Measurements from ENCODE around the gene CDA. TPM values are rescaled to one million over a fixed set of nuclear protein-coding genes. Genes with fewer than 3 reads are reported as not detected.

The CDA gene
- total and polyA plus RNA-seq, 12 donors, result 0.33 to 11.8 (median 3.3) TPM; not detected in 1

DNA sequence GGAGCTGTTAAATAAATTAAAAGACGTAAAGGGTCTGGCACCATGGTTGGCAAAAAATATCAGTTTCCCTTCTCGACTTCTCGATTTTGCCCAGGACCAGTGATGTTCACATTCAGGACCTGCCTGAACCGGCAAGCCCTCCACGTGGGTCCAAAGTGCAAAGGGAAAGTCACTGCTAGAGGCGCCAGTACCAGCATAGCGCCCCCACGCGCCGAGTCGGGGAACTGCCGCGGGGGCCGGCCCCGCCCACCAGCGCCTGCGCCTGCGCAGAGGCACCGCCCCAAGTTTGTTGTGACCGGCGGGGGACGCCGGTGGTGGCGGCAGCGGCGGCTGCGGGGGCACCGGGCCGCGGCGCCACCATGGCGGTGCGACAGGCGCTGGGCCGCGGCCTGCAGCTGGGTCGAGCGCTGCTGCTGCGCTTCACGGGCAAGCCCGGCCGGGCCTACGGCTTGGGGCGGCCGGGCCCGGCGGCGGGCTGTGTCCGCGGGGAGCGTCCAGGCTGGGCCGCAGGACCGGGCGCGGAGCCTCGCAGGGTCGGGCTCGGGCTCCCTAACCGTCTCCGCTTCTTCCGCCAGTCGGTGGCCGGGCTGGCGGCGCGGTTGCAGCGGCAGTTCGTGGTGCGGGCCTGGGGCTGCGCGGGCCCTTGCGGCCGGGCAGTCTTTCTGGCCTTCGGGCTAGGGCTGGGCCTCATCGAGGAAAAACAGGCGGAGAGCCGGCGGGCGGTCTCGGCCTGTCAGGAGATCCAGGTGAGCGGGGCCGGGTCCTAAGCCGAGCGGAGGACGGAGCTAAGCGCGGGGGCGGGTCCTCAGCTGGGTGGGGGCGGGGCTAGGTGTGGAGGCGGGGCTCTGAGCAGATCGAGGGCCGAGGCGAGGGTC, 44.5 kb downstream of the CDA start, which contains the start of gene PINK1:
Gene PINK1, plus strand, starts transcription at position 269 of the 875 bp plus-strand sequence. Its CDS starts 91 bp downstream, at position 360.
- WGBS, 4 donors, result 1 to 4% (median 2%) methylated on average over 16 to 93 of the region's 93 CpGs
- peak; percentile 82 to 94 (median 85) for DNase-seq
- H3K27ac ChIP-seq, result peak within 1 kb of the TSS; percentile 87 to 99 (median 93)
- intact Hi-C loops (cut with DNase I), result loop anchor here in 1 of 2 donors (2.0 kb wide), 1 partner anchor 57 kb away; no protein-coding TSS in a partner anchor
- TF ChIP-seq, protein P1, sequence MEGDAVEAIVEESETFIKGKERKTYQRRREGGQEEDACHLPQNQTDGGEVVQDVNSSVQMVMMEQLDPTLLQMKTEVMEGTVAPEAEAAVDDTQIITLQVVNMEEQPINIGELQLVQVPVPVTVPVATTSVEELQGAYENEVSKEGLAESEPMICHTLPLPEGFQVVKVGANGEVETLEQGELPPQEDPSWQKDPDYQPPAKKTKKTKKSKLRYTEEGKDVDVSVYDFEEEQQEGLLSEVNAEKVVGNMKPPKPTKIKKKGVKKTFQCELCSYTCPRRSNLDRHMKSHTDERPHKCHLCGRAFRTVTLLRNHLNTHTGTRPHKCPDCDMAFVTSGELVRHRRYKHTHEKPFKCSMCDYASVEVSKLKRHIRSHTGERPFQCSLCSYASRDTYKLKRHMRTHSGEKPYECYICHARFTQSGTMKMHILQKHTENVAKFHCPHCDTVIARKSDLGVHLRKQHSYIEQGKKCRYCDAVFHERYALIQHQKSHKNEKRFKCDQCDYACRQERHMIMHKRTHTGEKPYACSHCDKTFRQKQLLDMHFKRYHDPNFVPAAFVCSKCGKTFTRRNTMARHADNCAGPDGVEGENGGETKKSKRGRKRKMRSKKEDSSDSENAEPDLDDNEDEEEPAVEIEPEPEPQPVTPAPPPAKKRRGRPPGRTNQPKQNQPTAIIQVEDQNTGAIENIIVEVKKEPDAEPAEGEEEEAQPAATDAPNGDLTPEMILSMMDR (IDR thresholded peaks at IDR 0.05), result peak; percentile 89 to 100 (median 96)
- TF ChIP-seq POLR2A (IDR thresholded peaks at IDR 0.05), result peak; percentile 91 to 96
- peaks cover 0 to 14% of the 10 kb centered on the region in 2 donors for H3K36me3 ChIP-seq (replicated peaks in 1 of 2)
- H3K4me1 ChIP-seq (replicated peaks in 1 of 2), result peaks cover 22 to 29% of the 10 kb centered on the region in 2 donors
- no peaks in the 10 kb centered on the region for H3K9me3 ChIP-seq (replicated peaks in 1 of 3)
- peak within 1 kb of the TSS; percentile 3 to 98 (median 71) for H3K4me3 ChIP-seq
- no peaks in the 10 kb centered on the region for H3K27me3 ChIP-seq

DNA sequence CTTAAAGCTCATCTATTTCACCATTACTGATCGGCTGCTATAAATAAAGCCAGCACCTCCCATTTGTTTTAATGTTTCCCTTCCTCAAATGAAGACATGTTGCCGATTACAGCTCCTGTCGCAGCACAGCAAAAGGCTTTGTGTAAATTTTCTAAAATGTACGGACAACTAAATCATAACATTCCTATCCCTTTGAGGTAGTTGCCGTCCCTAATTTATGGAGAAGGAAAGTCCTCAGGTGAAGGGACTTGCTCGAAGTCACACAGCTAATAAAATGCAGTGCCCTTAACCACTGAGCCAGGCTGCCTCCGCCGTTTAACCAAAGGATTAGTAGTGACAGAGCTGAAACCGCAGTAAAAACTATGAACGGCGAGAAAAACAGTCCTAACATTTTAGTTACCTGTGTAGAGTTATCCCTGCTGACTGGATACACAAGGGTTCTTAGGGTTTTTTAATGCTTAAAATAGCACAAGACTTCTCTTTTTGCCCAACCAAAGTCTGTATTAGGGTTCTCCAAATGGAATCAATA, 45.2 kb downstream of the CDA start:
- 1 to 3% (median 1%) methylated on average over 10 to 11 of the region's 11 CpGs for WGBS, 4 donors
- Histone ChIP-seq H3K36me3 (replicated peaks in 1 of 2) (peaks cover 0 to 21% of the 10 kb centered on the region in 2 donors), H3K4me3 (peak overlapping the region in 3 of 4 donors; percentile 3 to 98 (median 75)), H3K9me3 (replicated peaks in 1 of 3) (no peaks in the 10 kb centered on the region), H3K27me3 (no peaks in the 10 kb centered on the region), H3K27ac (peak overlapping the region; percentile 78 to 99 (median 93)), H3K4me1 (replicated peaks in 1 of 2) (peaks cover 22 to 29% of the 10 kb centered on the region in 2 donors)
- no peak for TF ChIP-seq POLR2A (IDR thresholded peaks at IDR 0.05)
- TF ChIP-seq, protein P1 (IDR thresholded peaks at IDR 0.05), result no peak
- intact Hi-C loops (cut with DNase I), result no loop called here
- DNase-seq, result no peak

DNA sequence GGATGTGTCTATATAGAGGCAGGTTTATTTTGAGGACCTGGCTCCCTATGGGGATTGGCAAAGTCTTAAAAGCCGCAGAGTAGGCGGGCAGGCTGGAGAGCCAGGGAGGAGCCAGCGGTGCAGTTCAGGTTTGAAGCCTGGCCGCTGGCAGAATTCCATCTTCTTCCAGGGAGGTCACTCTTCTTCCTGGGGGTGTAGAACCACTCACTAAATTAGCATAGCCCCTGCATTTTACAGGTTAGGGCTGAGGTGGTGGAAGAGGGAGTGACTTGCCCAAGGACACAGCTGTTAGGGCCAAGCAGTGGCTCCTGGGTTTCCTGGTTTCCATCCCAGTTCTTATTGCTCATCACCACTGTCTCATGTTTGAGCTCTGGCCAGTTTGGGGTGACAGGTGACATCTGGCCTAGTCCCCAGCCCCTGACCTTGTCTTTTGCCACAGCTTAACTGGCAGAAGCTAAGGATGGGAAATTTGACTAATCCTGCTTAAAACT, 45.7 kb downstream of the CDA start:
- TF ChIP-seq, protein P1 (IDR thresholded peaks at IDR 0.05), result no peak
- peak in 1 of 2 donors; percentile 76 for TF ChIP-seq POLR2A (IDR thresholded peaks at IDR 0.05)
- 3 to 14% (median 5%) methylated on average over 4 of the region's 4 CpGs for WGBS, 4 donors
- DNase-seq, result peak; percentile 86 to 95 (median 93)
- Histone ChIP-seq H3K27ac (peak overlapping the region; percentile 78 to 99 (median 93)), H3K4me1 (replicated peaks in 1 of 2) (peaks cover 22 to 29% of the 10 kb centered on the region in 2 donors), H3K4me3 (peak overlapping the region in 2 of 4 donors; percentile 75 to 98), H3K27me3 (no peaks in the 10 kb centered on the region), H3K9me3 (replicated peaks in 1 of 3) (no peaks in the 10 kb centered on the region), H3K36me3 (replicated peaks in 1 of 2) (peaks cover 0 to 26% of the 10 kb centered on the region in 2 donors)
- intact Hi-C loops (cut with DNase I), result loop anchor here in 1 of 2 donors (5.0 kb wide), 1 partner anchor 112 kb away; no protein-coding TSS in a partner anchor

Measured in adrenal gland (tissue), 12 donors.